Stimulated activated CD8-positive, alpha-beta memory T cell treated with anti-CD3 and anti-CD28 coated beads, Interleukin-2, amount 100 ng/mL, for 1 hour (primary cell): ENCODE results near the gene POMT2.
"Not testable (repeated sequence)": the region's sequence is repeated elsewhere in the genome, so short reads cannot be mapped to it uniquely, and the experiment has no call there.

Experiments used
- DNase-seq, 2 donors: peaks; one replicate each; pipeline ENCODE4 v3.0.0-alpha.2; 2020; ENCODE audit warnings: low read depth in 2 of 2

POMT2 gene

DNA sequence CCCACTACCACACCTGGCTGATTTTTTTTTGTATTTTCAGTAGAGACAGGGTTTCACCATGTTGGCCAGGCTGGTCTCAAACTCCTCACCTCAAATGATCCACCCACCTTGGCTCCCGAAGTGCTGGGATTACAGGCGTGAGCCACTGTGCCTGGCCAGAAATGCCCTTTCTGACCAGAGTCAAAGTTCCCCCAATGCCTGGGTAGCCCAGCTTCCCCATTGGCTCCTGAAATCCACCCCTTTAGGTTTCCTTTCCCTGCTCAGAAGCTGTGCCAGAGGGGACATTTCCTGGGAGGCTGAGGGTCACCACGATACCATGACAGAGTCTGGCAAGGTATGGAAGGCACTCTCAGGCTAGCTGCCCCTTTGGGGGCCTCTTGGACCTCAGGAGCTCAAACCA lies 3.6 kb upstream of the POMT2 start:
- no peak for DNase-seq

DNA sequence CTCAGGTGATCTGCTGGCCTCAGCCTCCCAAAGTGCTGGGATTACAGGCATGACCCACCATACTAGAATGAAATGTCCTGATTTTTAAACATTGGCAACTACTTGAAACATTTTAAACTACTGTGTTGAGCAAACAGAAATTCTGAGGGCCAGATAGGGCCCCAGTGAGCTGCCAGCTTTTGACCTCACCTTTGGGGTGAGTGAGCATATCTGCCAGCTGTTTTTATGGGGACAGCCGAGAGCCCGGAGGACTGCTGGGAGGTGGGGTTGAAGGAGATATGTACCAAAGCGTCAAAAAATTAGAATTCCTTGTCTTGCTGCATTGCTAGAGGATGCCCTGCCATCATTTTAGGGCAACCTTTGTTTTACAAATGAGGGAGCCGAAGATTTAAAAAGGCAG lies 2.9 kb upstream of the POMT2 start:
- DNase-seq: no peak

DNA sequence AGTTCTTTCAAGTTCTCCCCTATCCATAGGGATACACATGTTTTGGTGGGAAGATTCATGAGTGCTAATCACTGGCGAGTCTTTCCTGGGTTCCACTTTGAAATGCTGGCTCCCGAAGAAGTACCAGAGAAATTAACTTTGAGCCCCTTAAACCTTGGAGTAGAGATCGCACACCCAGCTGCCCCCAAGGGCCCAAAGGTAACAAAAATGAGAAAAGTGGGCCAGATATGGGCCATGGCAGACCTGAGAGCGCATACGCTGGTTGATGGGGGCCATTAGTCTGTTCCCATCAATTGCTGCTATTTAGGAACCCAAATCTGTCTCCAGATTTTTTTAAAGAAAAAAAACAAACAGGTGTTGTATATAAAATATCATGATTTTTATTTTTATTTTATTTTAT lies 2.3 kb upstream of the POMT2 start:
- no peak for DNase-seq

DNA sequence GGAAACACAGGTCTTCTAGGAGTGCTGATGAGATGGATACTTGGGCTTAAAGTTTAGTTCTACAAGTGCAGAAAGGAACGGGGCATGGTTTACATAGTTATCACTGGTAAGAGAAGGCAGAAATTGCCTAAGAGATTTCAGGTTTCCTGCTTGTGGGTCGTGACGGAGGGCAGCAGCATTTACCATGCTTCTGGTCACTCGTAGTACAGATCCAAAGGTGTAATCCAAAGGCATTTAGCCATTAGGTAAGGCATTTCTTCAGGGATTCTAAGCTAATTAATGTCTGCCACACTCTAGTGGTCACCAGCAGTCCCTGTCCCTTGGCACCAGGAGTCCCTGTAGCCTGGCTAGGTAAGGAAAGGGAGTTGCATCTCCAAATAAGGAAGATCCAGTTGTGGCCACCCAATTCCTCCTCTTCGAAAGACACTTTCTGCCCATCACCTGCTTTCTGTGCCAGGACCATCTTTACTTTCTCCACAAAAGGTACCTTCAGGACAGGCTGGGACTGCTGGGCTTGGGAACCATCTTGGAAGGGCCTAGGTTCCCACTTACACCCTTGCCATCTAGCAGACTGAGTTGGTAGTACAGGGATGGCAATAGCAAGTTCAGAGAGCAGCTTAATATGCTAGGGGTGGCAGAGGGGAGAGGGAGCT lies 1.7 kb upstream of the POMT2 start:
- no peak for DNase-seq

DNA sequence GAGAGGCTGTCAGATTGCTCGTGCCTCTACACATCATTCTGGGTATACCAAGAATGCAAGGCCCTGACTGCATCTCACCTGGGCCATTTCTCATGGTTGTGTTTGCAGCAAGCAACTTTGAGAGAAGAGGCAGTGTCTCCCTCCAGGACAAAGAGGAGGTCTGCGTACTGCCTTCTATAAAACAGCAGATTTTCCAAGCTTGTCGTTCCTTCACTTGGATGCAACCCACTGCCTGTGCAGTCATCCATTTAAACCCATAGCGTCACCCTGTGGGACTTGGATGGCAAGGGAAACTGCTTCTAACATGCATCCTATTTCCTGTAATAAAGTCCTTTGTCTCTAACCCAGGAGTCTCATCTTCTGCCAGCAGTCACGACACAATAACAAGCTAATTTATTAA lies 1.3 kb downstream of the POMT2 start:
- no peak for DNase-seq

DNA sequence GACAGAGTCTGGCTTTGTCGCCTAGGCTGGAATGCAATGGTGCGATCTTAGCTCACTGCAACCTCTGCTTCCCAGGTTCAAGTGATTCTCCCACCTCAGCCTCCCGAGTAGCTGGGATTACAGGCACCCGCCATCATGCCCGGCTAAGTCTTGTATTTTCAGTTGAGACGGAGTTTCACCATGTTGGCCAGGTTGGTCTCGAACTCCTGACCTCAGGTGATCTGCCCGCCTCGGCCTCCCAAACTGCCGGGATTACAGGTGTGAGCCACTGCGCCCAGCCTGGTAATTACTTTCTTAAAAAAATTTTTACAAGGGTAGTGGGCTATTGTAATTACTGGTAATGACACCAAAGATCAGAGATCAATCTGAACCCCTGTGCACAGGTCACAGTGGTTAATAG lies 1.9 kb downstream of the POMT2 start:
- not testable (repeated sequence) for DNase-seq

DNA sequence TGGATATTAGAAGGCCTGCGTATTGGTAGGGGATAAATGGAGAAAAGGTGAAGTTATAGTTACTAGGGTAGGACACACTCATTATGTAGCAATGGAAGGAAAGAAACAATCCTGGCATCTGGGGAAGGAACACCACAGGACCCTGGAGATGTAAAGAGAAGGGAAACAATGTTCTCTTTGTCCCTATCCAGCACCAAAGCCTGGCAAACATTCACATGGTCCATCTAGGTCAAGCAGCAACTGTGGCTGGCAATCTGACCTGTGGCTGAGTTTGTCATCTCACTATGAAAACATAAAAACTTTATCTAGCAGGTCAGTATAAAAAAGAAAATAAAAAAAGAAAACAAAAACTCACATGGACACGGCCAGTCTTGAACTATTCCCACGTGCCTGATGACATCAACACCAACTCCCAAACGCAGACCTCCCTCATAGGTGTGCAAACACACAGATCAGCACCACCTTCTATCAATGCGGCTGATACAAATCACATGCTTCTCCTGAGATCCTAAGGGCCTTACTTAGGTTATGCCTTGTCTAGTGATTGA lies 2.6 kb downstream of the POMT2 start:
- no peak for DNase-seq

DNA sequence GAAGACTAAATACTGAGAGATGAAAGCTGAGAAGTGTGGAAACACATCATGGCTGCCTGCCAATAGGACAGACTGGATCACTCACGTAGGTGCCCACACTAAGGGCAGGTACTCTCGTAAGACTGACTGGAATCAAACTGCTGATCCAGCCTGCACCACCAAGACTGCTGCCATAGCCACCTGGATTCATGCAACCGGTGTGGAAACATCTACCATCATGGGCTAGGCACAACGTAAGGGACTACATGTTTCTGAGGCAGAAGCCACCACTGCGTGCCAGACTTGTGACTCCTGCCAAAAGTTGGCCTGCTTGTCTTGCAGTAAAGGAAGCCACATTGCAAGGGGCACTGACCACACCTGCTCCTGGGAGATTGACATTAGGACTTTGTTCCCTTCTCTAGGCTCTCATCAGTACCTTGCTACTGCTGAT lies 3.8 kb downstream of the POMT2 start:
- no peak for DNase-seq

DNA sequence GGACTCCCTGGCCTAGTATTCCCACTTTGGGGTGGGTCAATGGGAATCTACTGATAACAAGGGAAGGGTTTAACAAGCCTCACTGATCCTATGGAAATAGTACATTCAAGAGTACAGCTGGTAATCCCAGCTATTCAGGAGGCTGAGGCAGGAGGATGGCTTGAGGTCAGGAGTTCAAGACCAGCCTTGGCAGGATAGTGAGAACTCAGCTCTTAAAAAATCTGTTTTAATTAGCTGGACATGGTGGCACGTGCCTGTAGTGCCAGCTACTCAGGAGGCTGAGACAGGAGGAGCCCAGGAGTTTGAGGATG lies 4.5 kb downstream of the POMT2 start:
- no peak for DNase-seq

DNA sequence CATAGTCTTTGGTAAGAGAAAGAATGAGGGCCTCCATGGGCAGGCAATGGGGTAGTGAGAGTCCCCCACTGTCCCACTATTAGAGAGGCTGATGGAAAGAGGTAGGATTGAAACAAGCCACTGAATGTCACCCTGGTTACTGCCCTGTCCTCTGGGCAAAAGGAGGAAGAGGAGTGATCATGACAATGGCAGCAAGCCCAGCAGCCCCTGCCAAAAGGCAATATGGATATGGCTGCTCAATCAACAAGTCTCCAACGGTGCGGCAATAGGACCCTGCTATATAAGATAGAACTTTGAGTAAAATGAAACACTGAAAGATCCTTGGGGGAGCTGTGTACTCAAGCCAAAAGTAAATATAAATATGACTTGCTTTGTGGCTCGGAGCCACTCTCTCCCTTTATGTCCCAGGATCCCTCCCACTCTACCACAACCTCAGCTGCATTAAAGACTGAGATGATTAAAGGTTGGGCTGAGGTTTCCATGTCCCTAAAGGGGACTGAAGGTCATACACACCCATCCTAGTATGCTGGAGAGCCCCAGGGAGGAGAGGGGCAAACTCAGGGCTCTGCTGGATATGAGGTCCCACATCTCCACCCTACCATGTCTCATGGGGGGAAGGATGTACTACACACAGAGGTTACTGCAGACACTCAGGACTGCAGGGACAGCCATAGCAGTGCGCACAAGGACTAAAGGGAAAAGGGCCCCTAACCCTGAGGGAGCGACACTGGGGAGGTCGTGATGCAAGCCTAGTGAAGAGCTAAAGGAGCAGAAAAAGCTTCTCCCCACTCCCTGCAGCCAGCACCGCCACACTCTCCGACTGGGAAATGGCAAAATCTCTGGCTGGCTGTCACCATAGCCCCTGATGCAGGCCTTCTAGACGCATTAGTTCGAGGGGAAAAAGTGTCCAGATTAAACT lies 5.9 kb downstream of the POMT2 start:
- DNase-seq: no peak

DNA sequence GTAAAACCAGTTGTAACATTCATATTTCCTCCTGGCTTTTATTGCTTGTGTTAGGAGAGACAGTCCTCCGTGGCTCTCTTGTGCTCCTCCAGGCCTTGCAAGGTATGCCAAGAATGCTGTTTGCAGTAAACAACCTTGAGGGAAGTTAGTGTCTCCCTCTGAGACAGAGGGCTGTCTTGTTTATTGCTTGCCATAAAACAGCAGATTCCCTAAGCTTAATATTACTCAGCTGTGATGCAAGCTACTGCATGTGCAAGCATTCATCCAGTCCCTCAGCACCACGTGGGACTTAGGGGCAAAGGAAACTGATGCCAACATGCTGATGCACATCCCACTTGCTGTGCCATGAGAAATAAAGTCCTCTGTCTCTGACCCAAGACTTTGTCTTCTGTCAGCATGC lies 6.6 kb downstream of the POMT2 start:
- no peak for DNase-seq

DNA sequence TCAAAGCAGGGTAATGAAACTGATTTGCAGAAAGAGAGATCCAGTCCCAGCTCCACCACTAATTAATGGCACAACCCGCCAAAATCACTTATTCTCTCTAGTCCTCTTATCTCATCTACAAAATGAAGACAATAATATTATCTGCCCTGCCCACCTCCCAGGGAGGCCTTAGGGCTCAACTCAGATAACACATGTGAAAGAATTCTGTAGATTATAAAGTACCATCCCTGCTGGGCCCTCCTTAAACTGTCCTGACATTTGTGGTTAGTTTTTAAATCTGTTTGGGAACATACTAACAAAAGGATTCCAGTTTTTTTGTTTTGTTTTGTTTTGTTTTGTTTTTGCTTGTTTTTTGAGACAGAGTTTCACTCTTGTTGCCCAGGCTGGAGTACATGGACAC lies 7.3 kb downstream of the POMT2 start:
- no peak for DNase-seq

DNA sequence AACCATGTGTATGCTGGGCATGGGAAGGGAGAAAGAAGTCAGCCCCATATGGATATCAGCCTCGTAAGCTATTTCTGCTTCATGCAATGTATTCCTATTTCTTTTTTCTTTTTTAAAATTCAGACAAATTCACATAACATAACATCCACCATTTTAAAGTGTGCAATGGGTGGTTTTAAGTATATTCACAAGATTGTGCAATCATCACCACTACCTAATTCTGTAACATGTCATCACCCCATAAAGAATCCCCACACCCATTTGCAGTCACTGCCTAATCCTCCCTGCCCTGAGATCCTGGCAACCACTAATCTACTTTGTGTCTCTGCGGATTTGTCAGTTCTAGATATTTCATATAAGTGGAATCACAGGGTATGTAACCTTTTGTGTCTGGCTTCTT lies 9.5 kb downstream of the POMT2 start:
- DNase-seq: no peak

DNA sequence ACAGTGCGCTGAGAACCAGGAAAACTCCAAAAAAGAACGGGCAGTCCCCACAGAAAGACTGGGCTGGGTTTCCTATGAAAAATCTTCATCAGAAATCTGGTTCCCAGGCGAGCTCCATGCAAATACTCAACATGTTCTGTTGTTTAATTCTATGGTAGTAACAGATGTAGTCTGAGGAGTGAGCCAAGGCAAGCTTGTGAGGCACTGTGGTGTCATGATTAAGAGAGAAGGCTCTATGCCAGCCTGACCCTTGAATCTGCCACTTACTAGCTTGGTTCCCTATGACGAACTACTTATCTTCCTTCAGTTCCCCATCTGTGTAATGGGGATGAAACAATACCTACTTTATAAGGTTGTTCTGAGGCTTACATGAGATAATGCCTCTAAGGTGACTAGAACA lies 10.7 kb downstream of the POMT2 start:
- no peak for DNase-seq

DNA sequence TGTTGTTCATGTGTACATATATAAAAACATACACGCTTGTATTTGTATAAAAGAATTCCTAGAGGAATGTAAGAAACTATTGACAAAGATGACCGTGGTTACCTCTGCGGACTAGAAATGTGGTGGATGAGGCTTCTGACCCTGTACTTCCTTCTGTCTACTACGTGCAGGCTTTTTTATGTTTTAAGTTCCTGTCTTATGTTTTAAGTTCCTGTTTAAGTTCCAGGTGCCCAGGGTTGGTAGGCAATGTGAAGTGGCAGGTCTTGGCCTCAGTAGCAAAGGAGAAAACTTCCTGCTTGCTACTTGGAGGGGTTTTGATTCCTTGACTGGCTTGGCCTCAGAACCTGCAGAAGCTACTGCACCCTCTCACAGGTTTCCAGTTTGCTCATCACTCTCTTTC lies 11.6 kb downstream of the POMT2 start:
- no peak for DNase-seq

DNA sequence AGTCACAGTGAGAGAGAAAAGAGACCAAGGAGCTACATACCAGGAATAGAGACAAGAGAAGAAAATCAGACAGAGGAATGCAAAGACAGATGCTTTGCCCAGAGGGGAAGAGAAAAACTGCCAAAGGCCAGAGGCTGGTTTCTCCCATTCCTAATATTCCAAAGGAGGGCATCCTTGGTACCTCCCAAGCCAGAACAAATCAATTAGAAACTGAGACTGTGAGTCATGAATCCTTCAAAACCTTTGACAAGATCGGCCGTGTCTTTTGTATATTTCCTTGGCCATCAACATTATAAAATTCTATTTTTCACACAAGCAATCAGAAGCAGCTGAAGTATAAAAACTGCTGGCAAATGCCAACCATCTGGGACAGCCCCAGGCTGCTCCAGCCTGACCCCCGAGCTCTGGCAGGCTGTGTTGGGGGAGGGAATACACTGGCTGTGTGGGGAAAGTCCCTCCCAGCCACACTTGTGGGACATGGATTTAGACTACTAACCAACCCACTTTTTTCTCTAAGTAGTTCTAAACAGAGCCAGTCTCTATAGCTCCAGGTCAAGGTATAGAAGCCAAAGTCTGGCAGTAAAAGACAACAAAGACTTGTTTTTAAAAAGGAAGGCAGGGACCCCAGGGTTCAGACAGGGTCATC lies 13.7 kb downstream of the POMT2 start:
- DNase-seq: no peak

DNA sequence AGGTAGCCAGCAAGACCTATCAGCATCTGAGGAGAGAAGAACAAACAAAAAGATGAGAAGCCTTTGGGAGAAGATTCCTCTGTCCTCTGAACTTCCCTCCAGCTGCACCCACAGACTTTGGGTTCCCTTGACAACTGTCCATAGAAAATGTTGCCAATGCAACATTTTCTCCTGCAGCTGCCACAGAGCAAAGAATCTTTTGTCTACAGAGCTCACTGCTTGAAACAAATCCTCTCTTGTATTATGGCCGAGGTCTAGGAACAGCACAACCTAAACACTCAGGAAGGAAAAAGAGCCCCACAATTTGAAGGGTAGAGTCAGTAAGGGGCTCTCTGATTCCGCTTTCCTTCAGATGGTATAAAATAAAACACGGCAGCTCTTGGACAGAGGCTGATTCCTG lies 14.3 kb downstream of the POMT2 start:
- no peak for DNase-seq

DNA sequence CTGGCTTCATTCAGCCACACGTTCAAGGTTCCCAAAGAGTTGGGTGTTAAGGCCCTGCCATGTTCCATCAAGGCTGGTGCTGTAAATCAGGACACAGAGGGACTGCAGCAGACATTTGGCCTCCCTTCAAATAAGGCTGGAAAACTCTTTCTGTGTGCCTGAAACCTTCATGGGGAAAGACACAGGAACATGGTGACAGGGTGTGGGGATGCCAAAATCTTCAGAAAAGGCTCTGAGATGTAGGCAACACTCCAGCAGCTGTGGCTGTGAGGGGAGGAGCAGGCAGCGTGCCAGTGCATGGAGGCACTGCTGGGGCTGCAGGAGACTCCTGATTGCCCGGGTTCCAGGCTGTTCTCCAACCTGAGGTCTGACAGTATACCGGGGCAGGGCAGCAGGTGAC lies 15.0 kb downstream of the POMT2 start:
- DNase-seq: no peak

DNA sequence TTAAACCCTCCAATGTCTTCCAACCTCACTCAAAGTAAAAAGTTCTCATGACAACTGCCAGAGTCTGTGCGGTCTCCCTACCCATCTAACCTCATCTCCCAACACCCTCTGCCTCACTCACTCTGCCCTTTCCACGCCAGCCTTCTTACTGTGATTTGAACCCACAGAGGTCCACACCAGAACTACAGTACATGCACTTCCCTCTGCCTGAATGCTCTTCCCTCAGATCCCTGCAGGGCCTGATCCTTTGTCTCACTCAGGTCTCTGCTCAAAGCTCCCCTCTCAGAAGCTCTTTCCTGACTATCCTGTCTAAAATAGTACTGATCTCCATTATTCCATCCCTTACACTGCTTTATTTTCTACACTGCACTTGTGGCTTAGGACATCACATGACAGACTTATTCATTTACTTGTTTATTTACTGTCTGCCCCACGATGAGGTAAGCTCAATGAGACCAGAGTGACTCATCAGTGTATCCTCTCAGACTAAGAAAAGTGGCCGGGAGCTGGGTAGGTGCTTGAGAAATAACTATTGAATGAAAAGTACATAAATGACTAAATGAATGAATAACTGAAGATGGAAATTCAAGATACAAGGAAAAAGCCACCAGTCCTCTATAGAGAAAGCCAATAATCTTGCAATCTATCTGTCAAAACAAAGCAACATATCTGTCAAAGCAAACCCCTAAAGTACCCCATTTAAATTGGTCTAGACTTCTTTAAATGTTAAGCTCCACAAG lies 17.1 kb downstream of the POMT2 start:
- DNase-seq: no peak

DNA sequence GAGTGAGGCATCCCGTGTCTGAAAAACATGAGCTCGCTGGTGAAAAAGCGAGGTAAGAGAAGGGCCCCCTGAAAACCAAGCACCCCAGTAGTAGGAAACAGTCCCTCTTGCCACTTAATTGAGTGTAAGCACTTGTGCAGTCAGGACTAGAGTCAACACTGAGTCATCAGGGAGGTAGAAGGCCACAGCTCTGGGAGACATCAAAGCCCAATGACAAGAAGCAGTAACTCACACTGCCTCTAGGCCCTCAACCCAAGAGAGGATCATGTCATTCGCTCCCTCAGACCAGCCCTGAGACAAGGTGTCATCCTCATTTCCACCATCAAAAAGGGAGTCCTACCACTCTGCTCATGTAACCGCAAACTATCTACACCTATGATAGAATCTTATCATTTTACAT lies 17.8 kb downstream of the POMT2 start:
- DNase-seq: no peak

DNA sequence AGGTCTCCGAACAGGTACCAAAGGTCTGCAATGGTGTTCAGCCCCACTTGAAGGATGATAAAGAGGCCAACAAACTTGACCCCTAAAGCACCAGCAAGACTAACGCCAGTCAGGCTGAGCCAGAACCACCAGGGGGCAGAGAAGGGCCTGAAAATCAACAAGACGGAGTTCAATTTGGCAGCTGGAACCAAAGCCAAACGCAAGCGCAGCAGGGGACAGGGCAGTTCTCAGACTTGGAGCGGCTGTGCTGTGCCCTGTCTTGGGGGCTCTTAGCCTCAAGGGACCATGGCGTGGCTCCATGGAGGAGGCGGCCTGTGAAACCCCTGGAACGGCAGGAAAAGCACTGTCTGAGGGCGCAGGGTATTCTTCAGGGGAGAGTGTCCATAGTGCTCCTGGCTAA lies 19.6 kb downstream of the POMT2 start:
- DNase-seq: peak in 1 of 2 donors; percentile 29

DNA sequence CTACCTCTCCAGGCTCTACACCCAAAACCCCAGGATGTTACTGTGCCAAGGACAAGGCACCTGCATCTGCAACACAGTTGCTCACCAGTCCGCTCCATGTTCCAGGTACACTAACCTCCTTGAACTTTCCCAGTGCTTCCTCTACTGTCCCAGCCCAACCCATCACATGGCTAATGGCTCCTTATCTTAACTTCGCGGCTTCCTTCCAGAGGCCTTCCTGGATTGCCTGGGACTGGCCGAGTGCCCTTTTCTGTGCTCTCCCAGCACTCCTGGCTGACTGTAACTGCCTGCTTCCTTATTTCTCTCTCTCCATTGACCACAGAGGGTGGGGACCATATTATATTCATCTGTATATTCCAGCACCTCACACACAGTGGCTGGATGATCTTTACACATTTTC lies 20.9 kb downstream of the POMT2 start:
- no peak for DNase-seq
